Activated CD8-positive, alpha-beta memory T cell treated with anti-CD3 and anti-CD28 coated beads, Interleukin-2, amount 50 U/mL, for 1 hour (primary cell): ENCODE measurements around the gene SOSTDC1.

Source experiments
- DNase-seq: peaks from one replicate; pipeline ENCODE4 v3.0.0-alpha.2; 2020; ENCODE audit errors: extremely low read depth

Gene SOSTDC1

DNA sequence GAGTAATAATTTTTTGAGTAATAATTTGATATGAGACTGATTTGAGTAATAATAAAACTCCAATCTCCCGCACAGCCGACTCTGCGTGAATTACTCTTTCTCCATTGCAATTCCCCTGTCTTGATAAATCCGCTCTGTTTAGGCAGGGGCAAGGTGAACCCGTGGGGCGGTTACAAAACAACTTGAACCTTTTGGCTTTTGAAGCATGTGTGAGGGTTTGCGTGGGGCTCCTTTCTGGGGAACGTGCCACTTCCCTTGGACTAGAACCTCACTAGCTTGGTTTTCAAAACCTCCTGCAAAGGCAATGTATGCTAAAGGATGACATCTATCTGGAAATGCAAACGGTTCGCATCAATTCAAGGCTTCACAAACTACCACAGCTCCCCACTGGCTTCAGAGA lies 45.7 kb downstream of the SOSTDC1 start:
- DNase-seq: no peak

DNA sequence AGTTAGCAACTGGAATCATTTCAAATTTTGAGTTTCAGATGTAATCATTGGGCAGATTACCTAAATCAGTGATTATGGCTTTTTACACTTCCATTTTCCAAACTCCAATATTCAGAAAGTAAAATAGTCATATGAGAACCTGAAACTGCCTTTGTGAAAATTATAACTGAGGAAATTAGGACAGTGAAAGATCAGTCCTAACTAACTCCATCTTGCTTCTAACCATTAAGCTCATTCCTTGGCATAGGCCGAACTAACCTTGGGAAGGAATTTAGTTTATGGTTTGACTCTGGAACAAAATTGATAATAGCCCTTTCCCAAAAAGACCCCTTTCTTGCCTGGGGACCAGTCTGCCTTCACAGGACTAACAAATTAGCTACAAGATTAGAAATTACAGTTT lies 46.4 kb downstream of the SOSTDC1 start:
- no peak for DNase-seq

DNA sequence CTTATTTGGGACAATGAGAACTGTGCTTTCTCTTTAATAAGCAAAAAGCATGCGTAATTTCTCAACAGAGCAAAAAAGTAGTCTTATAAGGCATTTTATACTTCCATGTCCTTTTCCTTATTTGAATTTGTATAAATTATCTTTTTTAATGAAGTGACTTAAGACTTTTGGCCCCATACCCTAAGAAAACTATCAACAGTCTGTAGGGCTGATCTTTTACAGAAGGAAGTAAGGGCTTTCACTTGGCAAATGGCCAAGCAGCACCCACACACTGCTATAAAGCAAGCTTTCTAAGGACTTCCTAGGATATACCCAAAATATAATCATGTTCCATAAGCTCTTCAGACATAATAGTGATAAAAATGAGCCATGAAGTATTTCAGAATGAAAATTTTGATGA lies 47.6 kb downstream of the SOSTDC1 start:
- no peak for DNase-seq

DNA sequence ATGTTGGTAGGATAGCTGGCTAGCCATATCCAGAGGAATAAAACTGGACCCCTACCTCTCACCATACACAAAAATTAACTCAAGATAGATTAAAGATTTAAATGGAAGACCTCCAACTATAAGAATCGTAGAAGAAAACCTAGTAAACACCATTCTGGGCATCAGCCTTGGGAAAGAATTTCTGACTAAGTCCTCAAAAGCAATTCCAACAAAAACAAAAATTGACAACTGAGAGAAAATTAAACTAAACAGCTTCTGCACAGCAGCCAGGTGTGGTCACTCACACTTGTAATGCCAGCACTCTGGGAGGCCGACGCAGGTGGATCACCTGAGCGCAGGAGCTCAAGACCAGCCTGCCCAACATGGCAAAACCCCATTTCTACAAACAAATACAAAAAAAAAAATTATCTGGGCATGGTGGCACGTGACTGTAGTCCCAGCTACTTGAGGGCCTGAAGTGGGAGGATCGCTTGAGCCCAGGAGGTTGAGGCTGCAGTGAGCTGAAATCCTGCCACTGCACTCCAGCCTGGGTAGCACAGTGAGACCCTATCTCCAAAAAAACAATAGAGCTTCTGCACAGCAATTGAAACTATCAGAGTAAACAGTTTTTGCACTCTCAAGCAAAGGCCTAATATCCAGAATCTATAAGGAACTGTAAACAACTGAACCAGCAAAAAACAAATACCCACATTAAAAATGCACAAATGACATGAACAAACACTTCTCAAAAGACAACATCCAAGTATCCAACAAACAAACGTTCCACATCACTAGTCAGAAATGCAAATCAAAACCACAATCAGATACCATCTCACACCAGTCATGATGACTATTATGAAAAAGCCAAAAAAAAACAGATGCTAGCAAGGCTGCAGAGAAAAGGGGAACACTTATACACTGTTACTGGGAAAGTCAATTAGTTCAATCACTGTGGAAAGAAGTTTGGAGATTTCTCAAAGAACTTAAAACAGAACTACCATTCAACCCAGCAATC lies 49.0 kb downstream of the SOSTDC1 start:
- no peak for DNase-seq

DNA sequence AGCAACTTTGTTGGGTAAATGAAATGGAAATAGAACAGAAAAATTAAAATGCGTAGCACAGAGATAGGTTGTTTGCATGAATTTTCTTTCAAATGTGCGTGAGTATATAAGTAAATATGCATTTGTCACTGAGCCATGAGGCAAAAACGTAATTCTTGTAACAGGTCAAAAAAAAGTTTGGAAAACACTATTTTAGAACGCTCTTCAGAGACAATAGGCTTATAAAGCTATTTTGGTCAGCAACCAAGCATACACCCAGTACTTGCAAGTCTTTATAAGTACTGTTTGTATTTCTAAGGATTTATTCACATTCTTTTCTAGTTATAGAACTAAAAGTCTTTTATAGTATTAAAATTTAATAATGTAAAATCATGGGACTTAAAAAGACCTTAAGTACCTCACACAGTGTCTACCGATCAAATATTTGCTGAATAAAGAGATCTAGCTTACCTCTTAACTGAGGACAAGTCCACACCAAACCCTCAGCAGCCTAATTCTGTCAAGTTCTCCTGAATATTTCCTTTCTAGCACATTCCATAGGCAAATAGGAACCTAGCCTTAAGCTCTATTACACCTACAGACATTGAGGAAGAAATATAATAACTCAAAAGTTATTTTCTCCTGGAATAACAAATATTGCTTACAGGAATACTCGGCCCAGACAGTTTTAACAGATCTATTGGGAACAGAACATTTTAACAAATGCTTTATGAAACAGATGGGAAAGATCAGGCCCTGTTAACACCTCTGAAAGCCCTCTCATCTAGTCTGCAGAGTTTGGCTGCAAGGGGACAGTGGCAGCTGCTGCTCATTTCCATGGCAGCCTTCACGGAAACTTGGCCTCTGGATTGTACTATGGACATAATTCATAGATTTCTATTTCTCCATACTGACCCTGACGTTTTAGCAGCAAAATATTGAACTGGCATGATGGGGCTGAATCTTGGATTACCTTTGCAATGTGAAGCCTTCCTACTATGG lies 53.0 kb downstream of the SOSTDC1 start:
- no peak for DNase-seq
